ENCODE results near the gene ESRP2.

Gene ESRP2

DNA sequence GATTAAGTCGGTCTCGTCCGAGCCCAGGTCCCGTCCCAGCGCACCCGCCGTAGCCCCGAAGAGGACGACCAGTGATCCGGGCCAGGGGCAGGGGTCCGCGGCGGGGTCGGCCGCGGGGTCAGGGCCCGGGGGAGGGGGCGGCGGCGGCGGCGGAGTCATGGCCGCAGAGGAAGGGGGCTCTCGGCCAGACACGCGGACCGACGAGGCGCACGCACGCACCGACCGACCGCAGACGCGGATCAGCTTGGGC, at the start of gene ESRP2:
ESRP2 (minus strand) TSS at position 241 of the 250 bp plus-strand sequence; CDS start at position 159, 82 bp downstream.
- Histone ChIP-seq H3K9me2 (replicated peaks; ENCODE audit: control insufficient read depth, low read length) (no peaks in the 10 kb centered on the region), H3K4me1 (ENCODE audit: control insufficient read depth, low read length) (peaks cover 38% of the 10 kb centered on the region), H3K27me3 (ENCODE audit: control insufficient read depth, low read length) (no peaks in the 10 kb centered on the region), H3K4me2 (ENCODE audit: low read length) (peak within 1 kb of the TSS; percentile 76), H3K36me3 (ENCODE audit: control insufficient read depth, low read length) (no peaks in the 10 kb centered on the region), H4K20me1 (ENCODE audit: control insufficient read depth, insufficient read depth, low read depth, low read length) (no peaks in the 10 kb centered on the region), H3F3A (ENCODE audit: control insufficient read depth, insufficient read depth) (no peaks in the 10 kb centered on the region; the same call in 1 of the 2 replicates), H3K9me3 (ENCODE audit: control insufficient read depth, insufficient read depth, low read length) (no peaks in the 10 kb centered on the region), H3K27ac (ENCODE audit: low read depth, low read length) (peak within 1 kb of the TSS; percentile 35; the same call in 1 of the 2 replicates), H3K4me3 (ENCODE audit: low read length) (peak within 1 kb of the TSS; percentile 68), H3K79me2 (ENCODE audit: control insufficient read depth, low read length) (no peaks in the 10 kb centered on the region)
- TF ChIP-seq EZH2phosphoT487 (IDR thresholded peaks at IDR 0.05; ENCODE audit: borderline replicate concordance, low read length) (no peak), CTCF (IDR thresholded peaks at IDR 0.05; ENCODE audit: low read depth, low read length, poor library complexity, severe bottlenecking) (no peak)

DNA sequence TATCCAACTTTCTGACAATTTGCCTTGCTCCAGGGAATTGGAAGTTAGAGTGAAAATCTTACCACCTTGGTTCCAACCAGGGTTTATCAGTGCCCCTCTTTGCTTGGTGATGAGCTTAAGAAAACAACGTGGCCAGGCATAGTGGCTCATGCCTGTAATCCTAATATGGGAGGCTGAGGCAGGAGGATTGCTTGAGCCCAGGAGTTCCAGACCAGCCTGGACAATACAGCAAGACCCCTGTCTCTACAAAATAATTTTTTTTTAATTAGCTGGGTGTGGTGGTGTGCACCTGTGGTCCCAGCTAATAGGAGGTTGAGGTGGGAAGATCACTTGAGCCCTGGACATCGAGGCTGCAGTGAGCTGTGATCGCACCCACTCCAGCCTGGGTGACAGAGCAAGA, 49.8 kb upstream of the ESRP2 start:
- Histone ChIP-seq H3K27me3 (ENCODE audit: control insufficient read depth, low read length) (no peaks in the 10 kb centered on the region), H3K27ac (ENCODE audit: low read depth, low read length) (peak overlapping the region; percentile 93), H3K4me3 (ENCODE audit: low read length) (peak overlapping the region; percentile 62), H3K4me1 (ENCODE audit: control insufficient read depth, low read length) (peaks cover 86% of the 10 kb centered on the region), H3K4me2 (ENCODE audit: low read length) (peak overlapping the region; percentile 82), H3K9me2 (replicated peaks; ENCODE audit: control insufficient read depth, low read length) (no peaks in the 10 kb centered on the region), H3K36me3 (ENCODE audit: control insufficient read depth, low read length) (peaks cover 89% of the 10 kb centered on the region), H3K79me2 (ENCODE audit: control insufficient read depth, low read length) (peaks cover 69% of the 10 kb centered on the region), H4K20me1 (ENCODE audit: control insufficient read depth, insufficient read depth, low read depth, low read length) (no peaks in the 10 kb centered on the region), H3K9me3 (ENCODE audit: control insufficient read depth, insufficient read depth, low read length) (no peaks in the 10 kb centered on the region), H3F3A (ENCODE audit: control insufficient read depth, insufficient read depth) (peaks cover 26% of the 10 kb centered on the region)
- TF ChIP-seq CTCF (IDR thresholded peaks at IDR 0.05; ENCODE audit: low read depth, low read length, poor library complexity, severe bottlenecking) (no peak), EZH2phosphoT487 (IDR thresholded peaks at IDR 0.05; ENCODE audit: borderline replicate concordance, low read length) (no peak)

GRCh38 chr16:68284847-68285246, 48.9 kb upstream of the ESRP2 start:
- H3K9me3 ChIP-seq (ENCODE audit: control insufficient read depth, insufficient read depth, low read length): no peaks in the 10 kb centered on the region
- H3K27ac ChIP-seq (ENCODE audit: low read depth, low read length): peak overlapping the region; percentile 93
- TF ChIP-seq EZH2phosphoT487 (IDR thresholded peaks at IDR 0.05; ENCODE audit: borderline replicate concordance, low read length): no peak
- no peak for TF ChIP-seq CTCF (IDR thresholded peaks at IDR 0.05; ENCODE audit: low read depth, low read length, poor library complexity, severe bottlenecking)
- H3K4me3 ChIP-seq (ENCODE audit: low read length): peak overlapping the region; percentile 62
- peaks cover 31% of the 10 kb centered on the region for H3F3A ChIP-seq (ENCODE audit: control insufficient read depth, insufficient read depth)
- H3K36me3 ChIP-seq (ENCODE audit: control insufficient read depth, low read length): peaks cover 85% of the 10 kb centered on the region
- no peaks in the 10 kb centered on the region for H4K20me1 ChIP-seq (ENCODE audit: control insufficient read depth, insufficient read depth, low read depth, low read length)
- peak overlapping the region; percentile 82 for H3K4me2 ChIP-seq (ENCODE audit: low read length)
- no peaks in the 10 kb centered on the region for H3K27me3 ChIP-seq (ENCODE audit: control insufficient read depth, low read length)
- peaks cover 92% of the 10 kb centered on the region for H3K4me1 ChIP-seq (ENCODE audit: control insufficient read depth, low read length)
- H3K79me2 ChIP-seq (ENCODE audit: control insufficient read depth, low read length): peaks cover 75% of the 10 kb centered on the region
- no peaks in the 10 kb centered on the region for H3K9me2 ChIP-seq (replicated peaks; ENCODE audit: control insufficient read depth, low read length)
